K562 (cell line): ENCODE results near the gene WDR83. TPM values are rescaled to one million over a fixed set of nuclear protein-coding genes. Genes with fewer than 3 reads are reported as not detected.

Source experiments
- ATAC-seq: fragments of 200-7000 bp; cut with Tn5 transposase; 3 replicates; pipeline ENCODE4 v1.9.1; 2020; ENCODE audit warnings: moderate library complexity
- BruUV-seq: library from RNA; stranded (reverse); fragments of 400-500 nt; replicated peaks from 2 replicates; lab custom pipeline; 2021; lab: Mats Ljungman, UMichigan
- CTCF ChIA-PET: fragments of 300-600 bp; formaldehyde crosslinking; extraction: SDS; loops from one replicate; lab custom pipeline; 2021; ENCODE audit warnings: low intra/inter-chr PET ratio; lab: Yijun Ruan, JAX
- POLR2A ChIA-PET: fragments of 300-600, 350-650 bp; sonication (Branson Sonifier 250); formaldehyde crosslinking; extraction: SDS; loops from one replicate; lab custom pipeline; 2021; ENCODE audit warnings: antibody characterized with exemption, inconsistent platforms; lab: Yijun Ruan, JAX
- DNase-seq, 4 experiments: peaks; one replicate each; pipeline versions ENCODE4 v3.0.0 to v3.0.0-alpha.2; 2011 to 2018; ENCODE audit warnings: low spot score in 3 of 4, mixed read lengths in 3 of 4; ENCODE audit errors: extremely low read depth in 1 of 4
- FAIRE-seq: peaks from 2 replicates; lab custom pipeline; 2011; peaks lifted over from hg19 to GRCh38; lab: Jason Lieb, UNC
- H2AFZ ChIP-seq: 2 replicates; pipeline ENCODE4 v1.6.0; 2011; ENCODE audit warnings: low read depth, low read length, control low read depth, inconsistent platforms
- H3K27ac ChIP-seq: fragments of 200-600 bp; 3 replicates; pipeline ENCODE4 v1.8.0; 2011; ENCODE audit warnings: low read depth, mild to moderate bottlenecking, control low read depth, inconsistent platforms, low read length, moderate library complexity, mixed read lengths; ENCODE audit errors: extremely low read depth
- H3K27me3 ChIP-seq, 2 experiments: fragments of 300-600 bp in 1 of 2; 2 replicates in 1 of 2; 3 replicates in 1 of 2; pipeline versions ENCODE4 v1.6.0 to v1.8.0; 2011; ENCODE audit warnings: inconsistent platforms in 2 of 2, low read length in 2 of 2, mild to moderate bottlenecking in 1 of 2, mixed read lengths in 1 of 2, moderate library complexity in 1 of 2; ENCODE audit not compliant: control insufficient read depth in 2 of 2, insufficient read depth in 2 of 2
- H3K36me3 ChIP-seq: fragments of 300-600 bp; 3 replicates; pipeline ENCODE4 v1.8.0; 2011; ENCODE audit warnings: mild to moderate bottlenecking, low read length, inconsistent platforms; ENCODE audit not compliant: control insufficient read depth, insufficient read depth
- H3K4me1 ChIP-seq, 2 experiments: fragments of 200-600 bp in 1 of 2; replicated peaks in 1 of 2; 2 replicates in 1 of 2; 3 replicates in 1 of 2; pipeline versions ENCODE4 v1.5.1 to v1.8.0; 2011; ENCODE audit warnings: inconsistent platforms in 2 of 2, low read length in 2 of 2, mild to moderate bottlenecking in 1 of 2, mixed read lengths in 1 of 2, moderate library complexity in 1 of 2; ENCODE audit not compliant: control insufficient read depth in 2 of 2, insufficient read depth in 2 of 2
- H3K4me2 ChIP-seq: 2 replicates; pipeline ENCODE4 v1.6.1; 2011; ENCODE audit warnings: low read length, control low read depth, inconsistent platforms, mixed read lengths; ENCODE audit not compliant: insufficient read depth
- H3K4me3 ChIP-seq: fragments of 200-600 bp; sonication (generic), shearing (Covaris generic); 2 replicates; pipeline ENCODE4 v1.5.1; 2016; ENCODE audit warnings: control low read depth, inconsistent platforms
- H3K79me2 ChIP-seq: fragments of 200-600 bp; 3 replicates; pipeline ENCODE4 v1.8.0; 2011; ENCODE audit warnings: low read length, inconsistent platforms; ENCODE audit not compliant: control insufficient read depth, insufficient read depth
- H3K9ac ChIP-seq, 2 experiments: 2 replicates each; pipeline versions ENCODE4 v1.6.0 to v1.6.1; 2011; ENCODE audit warnings: low read depth in 2 of 2, low read length in 2 of 2, control low read depth in 1 of 2, inconsistent platforms in 1 of 2, mild to moderate bottlenecking in 1 of 2, mixed read lengths in 1 of 2; ENCODE audit not compliant: insufficient read depth in 1 of 2
- H3K9me1 ChIP-seq: one replicate; pipeline ENCODE4 v1.6.0; 2011; ENCODE audit warnings: inconsistent platforms, mild to moderate bottlenecking, low read length, moderate library complexity; ENCODE audit not compliant: control insufficient read depth, insufficient read depth
- H3K9me3 ChIP-seq: replicated peaks from 2 replicates; pipeline ENCODE4 v1.5.1; 2011; ENCODE audit warnings: low read depth, low read length, inconsistent platforms; ENCODE audit not compliant: control insufficient read depth, insufficient read depth
- H4K20me1 ChIP-seq: replicated peaks from 2 replicates; pipeline ENCODE4 v1.6.1; 2011; ENCODE audit warnings: low read length, inconsistent platforms, mixed read lengths; ENCODE audit not compliant: control insufficient read depth, insufficient read depth
- UBTF ChIP-seq, 2 experiments: IDR thresholded peaks; 2 replicates each; pipeline ENCODE4 v1.6.1; 2012; ENCODE audit warnings: improper control_type of control experiment in 2 of 2, low read depth in 2 of 2, low read length in 2 of 2, borderline replicate concordance in 1 of 2
- ZNF121 ChIP-seq: sonication (generic); formaldehyde crosslinking; conservative IDR thresholded peaks from 2 replicates; pipeline ENCODE4 v1.8.0; 2022; ENCODE audit warnings: missing genetic modification reagents
- WGBS: fragments of 100-300 bp; shearing (Covaris generic); methylation state at CpG from one replicate; pipeline ENCODE4 v1.1.6; 2016; ENCODE audit warnings: low coverage, mixed read lengths; ENCODE audit not compliant: insufficient coverage; ENCODE audit errors: missing lambda C conversion rate; 5-methylcytosine and 5-hydroxymethylcytosine counted together
- in situ Hi-C: fragments of 300-500 bp; cut with MboI; formaldehyde crosslinking; loops from 4 replicates; pipeline ENCODE4 v1.15.0; 2018; ENCODE audit warnings: inconsistent platforms, mixed read lengths
- intact Hi-C: fragments of 100-400 bp; cut with micrococcal nuclease; formaldehyde crosslinking; loops from 2 replicates; pipeline ENCODE4 v1.14.2; 2022
- polyA plus RNA-seq, 8 experiments: library from polyadenylated mRNA; depleted of rRNA in 4 of 8; stranded (reverse) in 5 of 8; unstranded in 3 of 8; fragments of >200 nt; fragmentation: Nextera tagmentation in 2 of 8; fragmentation: Illumina TruSeq in 1 of 8; extraction: Ambion mirVana in 2 of 8; extraction: Trizol in 1 of 8; gene quantifications; 2 replicates each; pipeline versions ENCODE4 v1.2.1 to v1.2.3, GENCODE V29; 2011 to 2014; ENCODE audit warnings: inconsistent platforms in 1 of 8, missing spikeins in 1 of 8
- total RNA-seq, 7 experiments: library from RNA; depleted of rRNA in 6 of 7; stranded (reverse); fragments of >200 nt in 6 of 7; fragmentation: Illumina TruSeq in 2 of 7; extraction: Trizol in 2 of 7; gene quantifications; 2 replicates each; pipeline versions ENCODE4 v1.2.1 to v1.2.3, GENCODE V29; 2011 to 2021; ENCODE audit warnings: low replicate concordance in 1 of 7

WDR83 gene
- total and polyA plus RNA-seq, 9 of the 15 experiments (the other 6 are each of a cell fraction or from before 2014, with no cell fraction given) = 0.52 to 21.3 (median 4.2) TPM

- Histone ChIP-seq H3K79me2 (peaks cover 57% of the 10 kb centered on the region), H3K4me3 (no peak overlapping the region), H3K27ac (no peak overlapping the region), H3K9me3 (no peaks in the 10 kb centered on the region), H3K27me3 (no peaks in the 10 kb centered on the region), H2AFZ (no peak overlapping the region), H3K36me3 (peaks cover 92% of the 10 kb centered on the region), H4K20me1 (peaks cover 13% of the 10 kb centered on the region), H3K4me2 (no peak overlapping the region), H3K4me1 (peaks cover 8 to 37% of the 10 kb centered on the region in 2 experiments; a peak in 3 of 5 replicates), H3K9ac (no peak overlapping the region), H3K9me1 (peaks cover 7% of the 10 kb centered on the region)
- CTCF ChIA-PET = interaction anchor here (1.0 kb wide), 1 partner anchor 132 kb away, joined by 4 read pairs; no protein-coding TSS in a partner anchor
- ATAC-seq (no peak), DNase-seq (no peak), FAIRE-seq (no peak)
- BruUV-seq = no TSS peak
- no peak for TF ChIP-seq UBTF (IDR thresholded peaks at IDR 0.05; ENCODE audit: borderline replicate concordance in 1 of 2, low read depth in 2 of 2, low read length in 2 of 2)
- peak; percentile 92 for TF ChIP-seq ZNF121 (CRISPR knock-in tag)
- WGBS = 100% methylated on average over 3 of the region's 3 CpGs
- in situ Hi-C loops = no loop called here
- intact Hi-C loops = loop anchor here (2.0 kb wide), 1 partner anchor 131 kb away; no protein-coding TSS in a partner anchor
- POLR2A ChIA-PET = interaction anchor here (0.6 to 0.8 kb wide), 2 partner anchors 14 to 50 kb away, joined by 3 read pairs; no protein-coding TSS in a partner anchor
Observed at GRCh38 chr19:12715929-12716328, 49.3 kb downstream of the WDR83 start.
